Measurements from ENCODE around the gene XKR7.
"Not testable (repeated sequence)": the region's sequence is repeated elsewhere in the genome, so short reads cannot be mapped to it uniquely, and the experiment has no call there.

- not testable (repeated sequence) for TF ChIP-seq CTCF, POLR2A (IDR thresholded peaks at IDR 0.05)
These were observed 65.8 kb downstream of the XKR7 start for GRCh38 chr20:32033721-32034120.

All from esophagus squamous epithelium (tissue), 4 donors.